PFSK-1 (cell line): Measurements from ENCODE around the gene NDFIP1.

Experiments used
- FOXP2 ChIP-seq: optimal IDR thresholded peaks from 2 replicates; pipeline ENCODE3; 2011; ENCODE audit warnings: borderline replicate concordance, control low read depth, inconsistent platforms; ENCODE audit not compliant: insufficient read depth; ENCODE audit errors: extremely low read length, extremely low read depth
- POLR2AphosphoS5 ChIP-seq: IDR thresholded peaks from 2 replicates; pipeline ENCODE4 v1.6.1; 2012; ENCODE audit warnings: low read depth, mild to moderate bottlenecking, control low read depth, low read length, moderate library complexity
- SIN3A ChIP-seq: IDR thresholded peaks from 2 replicates; pipeline ENCODE4 v1.6.1; 2012; ENCODE audit warnings: mild to moderate bottlenecking, low read length, moderate library complexity, borderline replicate concordance; ENCODE audit not compliant: insufficient read depth
- TAF1 ChIP-seq: IDR thresholded peaks from 2 replicates; pipeline ENCODE4 v1.6.1; 2012; ENCODE audit warnings: low read length, control low read depth, borderline replicate concordance; ENCODE audit not compliant: insufficient read depth
- TF ChIP-seq, protein P1 (sequence below), 2 experiments: IDR thresholded peaks; 2 replicates each; pipeline versions ENCODE4 v1.6.1 to v1.8.0; 2011 to 2012; ENCODE audit warnings: low read depth in 2 of 2, low read length in 2 of 2, control low read depth in 1 of 2, inconsistent platforms in 1 of 2, mild to moderate bottlenecking in 1 of 2, moderate library complexity in 1 of 2; ENCODE audit not compliant: insufficient read depth in 1 of 2

The NDFIP1 gene

GRCh38 chr5:142201471-142201887, 92.9 kb downstream of the NDFIP1 start:
- no peak for TF ChIP-seq POLR2AphosphoS5
- TF ChIP-seq SIN3A, result no peak
- TF ChIP-seq, protein P1, sequence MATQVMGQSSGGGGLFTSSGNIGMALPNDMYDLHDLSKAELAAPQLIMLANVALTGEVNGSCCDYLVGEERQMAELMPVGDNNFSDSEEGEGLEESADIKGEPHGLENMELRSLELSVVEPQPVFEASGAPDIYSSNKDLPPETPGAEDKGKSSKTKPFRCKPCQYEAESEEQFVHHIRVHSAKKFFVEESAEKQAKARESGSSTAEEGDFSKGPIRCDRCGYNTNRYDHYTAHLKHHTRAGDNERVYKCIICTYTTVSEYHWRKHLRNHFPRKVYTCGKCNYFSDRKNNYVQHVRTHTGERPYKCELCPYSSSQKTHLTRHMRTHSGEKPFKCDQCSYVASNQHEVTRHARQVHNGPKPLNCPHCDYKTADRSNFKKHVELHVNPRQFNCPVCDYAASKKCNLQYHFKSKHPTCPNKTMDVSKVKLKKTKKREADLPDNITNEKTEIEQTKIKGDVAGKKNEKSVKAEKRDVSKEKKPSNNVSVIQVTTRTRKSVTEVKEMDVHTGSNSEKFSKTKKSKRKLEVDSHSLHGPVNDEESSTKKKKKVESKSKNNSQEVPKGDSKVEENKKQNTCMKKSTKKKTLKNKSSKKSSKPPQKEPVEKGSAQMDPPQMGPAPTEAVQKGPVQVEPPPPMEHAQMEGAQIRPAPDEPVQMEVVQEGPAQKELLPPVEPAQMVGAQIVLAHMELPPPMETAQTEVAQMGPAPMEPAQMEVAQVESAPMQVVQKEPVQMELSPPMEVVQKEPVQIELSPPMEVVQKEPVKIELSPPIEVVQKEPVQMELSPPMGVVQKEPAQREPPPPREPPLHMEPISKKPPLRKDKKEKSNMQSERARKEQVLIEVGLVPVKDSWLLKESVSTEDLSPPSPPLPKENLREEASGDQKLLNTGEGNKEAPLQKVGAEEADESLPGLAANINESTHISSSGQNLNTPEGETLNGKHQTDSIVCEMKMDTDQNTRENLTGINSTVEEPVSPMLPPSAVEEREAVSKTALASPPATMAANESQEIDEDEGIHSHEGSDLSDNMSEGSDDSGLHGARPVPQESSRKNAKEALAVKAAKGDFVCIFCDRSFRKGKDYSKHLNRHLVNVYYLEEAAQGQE (IDR thresholded peaks at IDR 0.05; ENCODE audit: insufficient read depth in 1 of 2, low read depth in 2 of 2, low read length in 2 of 2), result no peak
- TF ChIP-seq FOXP2, result no peak
- TF ChIP-seq TAF1, result no peak

GRCh38 chr5:142202282-142202681, 93.7 kb downstream of the NDFIP1 start:
- TF ChIP-seq POLR2AphosphoS5, result no peak
- TF ChIP-seq, protein P1 (IDR thresholded peaks at IDR 0.05; ENCODE audit: insufficient read depth in 1 of 2, low read depth in 2 of 2, low read length in 2 of 2), result no peak
- no peak for TF ChIP-seq FOXP2
- TF ChIP-seq SIN3A, result no peak
- TF ChIP-seq TAF1, result no peak
